SK-N-SH treated with all-trans-retinoic acid at 6 μM for 48 hours (cell line): Measurements from ENCODE around the gene OR6C1.

ENCODE experiments used
- ATAC-seq: fragments of 200-7000 bp; cut with Tn5 transposase; 3 replicates; pipeline ENCODE4 v1.9.1; 2020; ENCODE audit warnings: mild to moderate bottlenecking, moderate library complexity
- ARNTL ChIP-seq: fragments of 450-650 bp; formaldehyde crosslinking; IDR thresholded peaks from 2 replicates; pipeline ENCODE4 v1.5.0; 2020; ENCODE audit warnings: low read depth, mild to moderate bottlenecking, moderate library complexity, borderline replicate concordance
- BACH2 ChIP-seq: fragments of 250-450 bp; sonication (Bioruptor Pico); IDR thresholded peaks from 2 replicates; pipeline ENCODE4 v1.9.0; 2021; ENCODE audit warnings: mild to moderate bottlenecking, borderline replicate concordance
- CSDC2 ChIP-seq: fragments of 250-450 bp; sonication (Bioruptor Pico); IDR thresholded peaks from 2 replicates; pipeline ENCODE4 v1.5.0; 2020; ENCODE audit warnings: mild to moderate bottlenecking, moderate library complexity
- CSRNP3 ChIP-seq: fragments of 250-450 bp; sonication (Bioruptor Pico); IDR thresholded peaks from 2 replicates; pipeline ENCODE4 v1.5.1; 2021; ENCODE audit warnings: mild to moderate bottlenecking, moderate library complexity
- ESRRG ChIP-seq: fragments of 250-450 bp; sonication (Bioruptor Pico); IDR thresholded peaks from 2 replicates; pipeline ENCODE4 v1.6.1; 2021; ENCODE audit warnings: mild to moderate bottlenecking
- GLIS3 ChIP-seq: fragments of 250-450 bp; sonication (Bioruptor Pico); IDR thresholded peaks from 2 replicates; pipeline ENCODE4 v1.5.0; 2020; ENCODE audit warnings: mild to moderate bottlenecking, moderate library complexity
- ISL1 ChIP-seq: fragments of 250-450 bp; sonication (Bioruptor Pico); IDR thresholded peaks from 2 replicates; pipeline ENCODE4 v2.1.2; 2022; ENCODE audit warnings: mild to moderate bottlenecking, moderate library complexity
- POU6F1 ChIP-seq: fragments of 250-450 bp; sonication (Bioruptor Pico); IDR thresholded peaks from 2 replicates; pipeline ENCODE4 v1.8.0; 2021; ENCODE audit warnings: low read depth, mild to moderate bottlenecking, moderate library complexity, borderline replicate concordance
- PPARA ChIP-seq: fragments of 250-450 bp; sonication (Bioruptor Pico); IDR thresholded peaks from 2 replicates; pipeline ENCODE4 v1.5.0; 2020; ENCODE audit warnings: mild to moderate bottlenecking, borderline replicate concordance
- RARB ChIP-seq: fragments of 250-450 bp; sonication (Bioruptor Pico); IDR thresholded peaks from 2 replicates; pipeline ENCODE4 v1.8.0; 2021; ENCODE audit warnings: mild to moderate bottlenecking, moderate library complexity
- SNAI2 ChIP-seq: fragments of 250-450 bp; sonication (Bioruptor Pico); IDR thresholded peaks from 2 replicates; pipeline ENCODE4 v1.5.0; 2020; ENCODE audit warnings: mild to moderate bottlenecking, moderate library complexity
- TCF4 ChIP-seq: fragments of 250-450 bp; sonication (Bioruptor Pico); IDR thresholded peaks from 2 replicates; pipeline ENCODE4 v1.8.0; 2021; ENCODE audit warnings: mild to moderate bottlenecking, moderate library complexity, borderline replicate concordance
- TOX ChIP-seq: fragments of 250-450 bp; sonication (Bioruptor Pico); IDR thresholded peaks from 2 replicates; pipeline ENCODE4 v1.8.0; 2021; ENCODE audit warnings: mild to moderate bottlenecking, moderate library complexity, borderline replicate concordance
- TSHZ2 ChIP-seq: fragments of 250-450 bp; sonication (Bioruptor Pico); IDR thresholded peaks from 2 replicates; pipeline ENCODE4 v1.5.0; 2020; ENCODE audit warnings: mild to moderate bottlenecking, moderate library complexity
- ZC3H10 ChIP-seq: fragments of 250-450 bp; sonication (Bioruptor Pico); IDR thresholded peaks from 2 replicates; pipeline ENCODE4 v1.5.1; 2021; ENCODE audit warnings: mild to moderate bottlenecking, moderate library complexity
- ZFP3 ChIP-seq: fragments of 250-450 bp; sonication (Bioruptor Pico); IDR thresholded peaks from 2 replicates; pipeline ENCODE4 v1.5.0; 2020; ENCODE audit warnings: mild to moderate bottlenecking, moderate library complexity
- ZNF70 ChIP-seq: fragments of 450-650 bp; formaldehyde crosslinking; IDR thresholded peaks from 2 replicates; pipeline ENCODE4 v1.5.0; 2020; ENCODE audit warnings: mild to moderate bottlenecking, moderate library complexity

OR6C1 gene

GRCh38 chr12:55365086-55365485, 50.9 kb downstream of the OR6C1 start:
- ATAC-seq, result no peak
- TF ChIP-seq TCF4 (CRISPR knock-in tag), result no peak
- no peak for TF ChIP-seq PPARA (CRISPR knock-in tag)
- TF ChIP-seq ZC3H10 (CRISPR knock-in tag), result no peak
- no peak for TF ChIP-seq CSRNP3 (CRISPR knock-in tag)
- TF ChIP-seq ISL1 (CRISPR knock-in tag), result no peak
- no peak for TF ChIP-seq GLIS3
- no peak for TF ChIP-seq TOX (CRISPR knock-in tag)
- no peak for TF ChIP-seq TSHZ2
- no peak for TF ChIP-seq ZFP3 (CRISPR knock-in tag)
- no peak for TF ChIP-seq ESRRG (CRISPR knock-in tag)
- no peak for TF ChIP-seq SNAI2
- TF ChIP-seq ZNF70 (CRISPR knock-in tag), result no peak
- TF ChIP-seq CSDC2 (CRISPR knock-in tag), result no peak
- no peak for TF ChIP-seq ARNTL (CRISPR knock-in tag)
- TF ChIP-seq RARB (CRISPR knock-in tag), result no peak
- no peak for TF ChIP-seq POU6F1 (CRISPR knock-in tag)
- TF ChIP-seq BACH2 (CRISPR knock-in tag), result no peak
- TF ChIP-seq, all 23 proteins: peak for 0
